Measurements from ENCODE around the gene CHST11.

Gene CHST11

GRCh38 chr12:104720339-104721038 lies 263.7 kb downstream of the CHST11 start:
- DNase-seq (ENCODE audit: low read depth) = peak; percentile 41

GRCh38 chr12:104721039-104721405 lies 264.3 kb downstream of the CHST11 start:
- DNase-seq (ENCODE audit: low read depth) = no peak

- no peak for DNase-seq (ENCODE audit: low read depth)
Measured at GRCh38 chr12:104721936-104722335, 265.2 kb downstream of the CHST11 start.

- no peak for DNase-seq (ENCODE audit: low read depth)
Measured at GRCh38 chr12:104722601-104723534, 266.1 kb downstream of the CHST11 start.

- no peak for DNase-seq (ENCODE audit: low read depth)
Measured at GRCh38 chr12:104723895-104724294, 267.1 kb downstream of the CHST11 start.

- DNase-seq (ENCODE audit: low read depth) = no peak
Measured at GRCh38 chr12:104724992-104725585, 268.3 kb downstream of the CHST11 start.

GRCh38 chr12:104725610-104726009 lies 268.9 kb downstream of the CHST11 start:
- no peak for DNase-seq (ENCODE audit: low read depth)

- DNase-seq (ENCODE audit: low read depth) = no peak
Measured at GRCh38 chr12:104727726-104728465, 271.1 kb downstream of the CHST11 start.

GRCh38 chr12:104729091-104729490 lies 272.3 kb downstream of the CHST11 start:
- no peak for DNase-seq (ENCODE audit: low read depth)

- no peak for DNase-seq (ENCODE audit: low read depth)
Measured at GRCh38 chr12:104729610-104730446, 273.1 kb downstream of the CHST11 start.

- no peak for DNase-seq (ENCODE audit: low read depth)
Measured at GRCh38 chr12:104730763-104731162, 274.0 kb downstream of the CHST11 start.

GRCh38 chr12:104733717-104734175 lies 277.0 kb downstream of the CHST11 start:
- peak; percentile 38 for DNase-seq (ENCODE audit: low read depth)

GRCh38 chr12:104734541-104735095 lies 277.9 kb downstream of the CHST11 start:
- DNase-seq (ENCODE audit: low read depth) = no peak

- DNase-seq (ENCODE audit: low read depth) = no peak
Measured at GRCh38 chr12:104735801-104736200, 279.1 kb downstream of the CHST11 start.

- DNase-seq (ENCODE audit: low read depth) = peak; percentile 13
Measured at GRCh38 chr12:104736307-104736706, 279.6 kb downstream of the CHST11 start.

- no peak for DNase-seq (ENCODE audit: low read depth)
Measured at GRCh38 chr12:104737113-104737512, 280.4 kb downstream of the CHST11 start.

GRCh38 chr12:104737791-104738301 lies 281.1 kb downstream of the CHST11 start:
- DNase-seq (ENCODE audit: low read depth) = no peak

GRCh38 chr12:104738331-104738730 lies 281.6 kb downstream of the CHST11 start:
- no peak for DNase-seq (ENCODE audit: low read depth)

GRCh38 chr12:104738776-104739642 lies 282.3 kb downstream of the CHST11 start:
- DNase-seq (ENCODE audit: low read depth) = no peak

GRCh38 chr12:104740668-104741067 lies 283.9 kb downstream of the CHST11 start:
- no peak for DNase-seq (ENCODE audit: low read depth)
